ENCODE data around the gene PSMA8. TPM values are rescaled to one million over a fixed set of nuclear protein-coding genes. Genes with fewer than 3 reads are reported as not detected.

The PSMA8 gene
- total RNA-seq: 0.25 and 0.27 TPM in 2 replicates

GRCh38 chr18:26133652-26134051 is at the start of gene PSMA8:
Gene PSMA8, plus strand, starts transcription at chr18:26133869. Its CDS starts 97 bp downstream, at chr18:26133966.
- intact Hi-C loops (cut with micrococcal nuclease): loop anchor here (2.0 kb wide), 2 partner anchors 43 to 93 kb away; partner anchors contain the start of genes SS18 and TAF4B

GRCh38 chr18:26085056-26085455 is 48.6 kb upstream of the PSMA8 start:
- intact Hi-C loops (cut with micrococcal nuclease): loop anchor here (5.0 kb wide), 2 partner anchors 48 to 63 kb away; no protein-coding TSS in a partner anchor

- intact Hi-C loops (cut with micrococcal nuclease): loop anchor here (5.0 kb wide), 2 partner anchors 50 to 65 kb away; no protein-coding TSS in a partner anchor
Observed at GRCh38 chr18:26086959-26087358, 46.7 kb upstream of the PSMA8 start.

- intact Hi-C loops (cut with micrococcal nuclease): loop anchor here (5.0 kb wide), 2 partner anchors 51 to 66 kb away; no protein-coding TSS in a partner anchor
Observed at GRCh38 chr18:26088487-26088886, 45.2 kb upstream of the PSMA8 start.

- intact Hi-C loops (cut with micrococcal nuclease): loop anchor here (1.0 to 5.0 kb wide), 9 partner anchors 9 to 1951 kb away; partner anchors contain the start of genes CABYR, KCTD1, PSMA8 and TAF4B
Observed at GRCh38 chr18:26089293-26090129, 44.2 kb upstream of the PSMA8 start.

- intact Hi-C loops (cut with micrococcal nuclease): loop anchor here (1.0 to 2.0 kb wide), 7 partner anchors 42 to 1952 kb away; partner anchors contain the start of genes CABYR, KCTD1, PSMA8 and TAF4B
Observed at GRCh38 chr18:26090130-26091046, 43.3 kb upstream of the PSMA8 start, which contains the start of gene SS18. Gene SS18, minus strand, starts transcription at chr18:26090613. Its CDS starts 44 bp downstream, at chr18:26090569.

- intact Hi-C loops (cut with micrococcal nuclease): loop anchor here (1.0 to 2.0 kb wide), 3 partner anchors 42 to 1952 kb away; partner anchors contain the start of genes CABYR and PSMA8
Observed at GRCh38 chr18:26091047-26091630, 42.5 kb upstream of the PSMA8 start.

- intact Hi-C loops (cut with micrococcal nuclease): no loop called here
Observed at GRCh38 chr18:26096852-26097251, 36.8 kb upstream of the PSMA8 start.

GRCh38 chr18:26097563-26097962 is 36.1 kb upstream of the PSMA8 start:
- intact Hi-C loops (cut with micrococcal nuclease): no loop called here

- intact Hi-C loops (cut with micrococcal nuclease): loop anchor here (1.0 kb wide), 1 partner anchor 234 kb away; no protein-coding TSS in a partner anchor
Observed at GRCh38 chr18:26103579-26103978, 30.1 kb upstream of the PSMA8 start.

GRCh38 chr18:26104035-26104434 is 29.6 kb upstream of the PSMA8 start:
- intact Hi-C loops (cut with micrococcal nuclease): no loop called here

GRCh38 chr18:26119246-26119645 is 14.4 kb upstream of the PSMA8 start:
- intact Hi-C loops (cut with micrococcal nuclease): no loop called here

- intact Hi-C loops (cut with micrococcal nuclease): loop anchor here (10.0 kb wide), 1 partner anchor 1243 kb away; no protein-coding TSS in a partner anchor
Observed at GRCh38 chr18:26121476-26121875, 12.2 kb upstream of the PSMA8 start.

- intact Hi-C loops (cut with micrococcal nuclease): loop anchor here (10.0 kb wide), 1 partner anchor 1243 kb away; no protein-coding TSS in a partner anchor
Observed at GRCh38 chr18:26121994-26122393, 11.7 kb upstream of the PSMA8 start.

- intact Hi-C loops (cut with micrococcal nuclease): loop anchor here (1.0 to 10.0 kb wide), 2 partner anchors 206 to 1237 kb away; no protein-coding TSS in a partner anchor
Observed at GRCh38 chr18:26127786-26128185, 5.9 kb upstream of the PSMA8 start.

- intact Hi-C loops (cut with micrococcal nuclease): loop anchor here (10.0 kb wide), 1 partner anchor 1237 kb away; no protein-coding TSS in a partner anchor
Observed at GRCh38 chr18:26128192-26128591, 5.5 kb upstream of the PSMA8 start.

- intact Hi-C loops (cut with micrococcal nuclease): loop anchor here (2.0 kb wide), 1 partner anchor 93 kb away; the partner anchor contains the start of gene TAF4B
Observed at GRCh38 chr18:26134107-26134506, 438 bp downstream of the PSMA8 start.

GRCh38 chr18:26135548-26135947 is 1.9 kb downstream of the PSMA8 start:
- intact Hi-C loops (cut with micrococcal nuclease): loop anchor here (2.0 kb wide), 1 partner anchor 91 kb away; the partner anchor contains the start of gene TAF4B

- intact Hi-C loops (cut with micrococcal nuclease): no loop called here
Observed at GRCh38 chr18:26157326-26157725, 23.7 kb downstream of the PSMA8 start.

- intact Hi-C loops (cut with micrococcal nuclease): loop anchor here (1.0 kb wide), 2 partner anchors 68 to 238 kb away; no protein-coding TSS in a partner anchor
Observed at GRCh38 chr18:26159353-26159752, 25.7 kb downstream of the PSMA8 start.
